PC-9 (cell line): ENCODE results near the gene PODXL. TPM values are rescaled to one million over a fixed set of nuclear protein-coding genes. Genes with fewer than 3 reads are reported as not detected.

Experiments
- BruUV-seq: library from RNA; stranded (reverse); fragments of 400-500 nt; replicated peaks from 2 replicates; lab custom pipeline; 2021; lab: Mats Ljungman, UMichigan
- CTCF ChIA-PET: fragments of 300-600 bp; sonication (Branson Sonifier 250); formaldehyde crosslinking; loops from one replicate; lab custom pipeline; 2022; ENCODE audit warnings: antibody characterized with exemption; lab: Charles Lee
- POLR2A ChIA-PET: fragments of 300-600 bp; sonication (Branson Sonifier 250); formaldehyde crosslinking; loops from one replicate; lab custom pipeline; 2022; ENCODE audit warnings: antibody characterized with exemption; ENCODE audit not compliant: unreplicated experiment; lab: Charles Lee
- DNase-seq, 2 experiments: peaks; one replicate each; pipeline versions ENCODE4 v3.0.0 to v3.0.0-alpha.2; 2015 to 2022; ENCODE audit warnings: mixed read lengths in 1 of 2
- H2AFZ ChIP-seq: fragments of 200-600 bp; sonication (generic); 2 replicates; pipeline ENCODE4 v1.8.1; 2017; ENCODE audit warnings: antibody characterized with exemption
- H3F3A ChIP-seq: fragments of 200-600 bp; sonication (generic); 2 replicates; pipeline ENCODE4 v1.8.1; 2017; ENCODE audit warnings: antibody characterized with exemption, mild to moderate bottlenecking, low read depth; ENCODE audit not compliant: insufficient read depth
- H3K27ac ChIP-seq: fragments of 200-600 bp; sonication (generic); 2 replicates; pipeline ENCODE4 v1.6.1; 2016; ENCODE audit warnings: mixed run types
- H3K27me3 ChIP-seq: fragments of 200-600 bp; sonication (generic); 2 replicates; pipeline ENCODE4 v1.6.1; 2016; ENCODE audit warnings: low read depth, mixed run types; ENCODE audit not compliant: insufficient read depth
- H3K36me3 ChIP-seq: fragments of 200-600 bp; sonication (generic); 2 replicates; pipeline ENCODE4 v1.6.1; 2016; ENCODE audit warnings: low read depth, mixed run types
- H3K4me1 ChIP-seq: fragments of 200-600 bp; sonication (generic); replicated peaks from 2 replicates; pipeline ENCODE4 v1.6.1; 2016; ENCODE audit warnings: mixed run types; ENCODE audit not compliant: insufficient read depth
- H3K4me2 ChIP-seq: fragments of 200-600 bp; sonication (generic); 2 replicates; pipeline ENCODE4 v1.6.1; 2017; ENCODE audit warnings: mixed run types
- H3K4me3 ChIP-seq: fragments of 200-600 bp; sonication (generic); 2 replicates; pipeline ENCODE4 v1.6.1; 2016; ENCODE audit warnings: mixed run types
- H3K79me2 ChIP-seq: fragments of 200-600 bp; sonication (generic); 2 replicates; pipeline ENCODE4 v1.6.1; 2017; ENCODE audit warnings: low read depth, mixed run types
- H3K9me2 ChIP-seq: fragments of 200-600 bp; sonication (generic); 2 replicates; pipeline ENCODE4 v1.8.1; 2017; ENCODE audit warnings: mild to moderate bottlenecking; ENCODE audit not compliant: insufficient read depth
- H3K9me3 ChIP-seq: fragments of 200-600 bp; sonication (generic); 2 replicates; pipeline ENCODE4 v1.8.1; 2016; ENCODE audit warnings: low read depth; ENCODE audit not compliant: insufficient read depth
- H4K20me1 ChIP-seq: fragments of 200-600 bp; sonication (generic); 2 replicates; pipeline ENCODE4 v1.8.1; 2017; ENCODE audit not compliant: insufficient read depth
- EZH2 ChIP-seq: fragments of 200-600 bp; sonication (generic); IDR thresholded peaks from 2 replicates; pipeline ENCODE4 v1.8.0; 2017; ENCODE audit warnings: antibody characterized with exemption, low read depth
- intact Hi-C: fragments of 100-400 bp; cut with micrococcal nuclease; formaldehyde crosslinking; loops from one replicate; pipeline ENCODE4 v1.10.0; 2022; ENCODE audit not compliant: unreplicated experiment
- total RNA-seq: library from RNA; stranded (reverse); gene quantifications from 2 replicates; pipeline ENCODE4 v1.2.3, GENCODE V29; 2021
- TF ChIP-seq, protein P1 (sequence below): fragments of 200-600 bp; sonication (generic); conservative IDR thresholded peaks from 2 replicates; pipeline ENCODE4 v1.6.1; 2017; ENCODE audit warnings: mixed run types, antibody characterized with exemption, mild to moderate bottlenecking, moderate library complexity

The PODXL gene
- total RNA-seq, 1 experiment from 2014 or later = 75.3 TPM

DNA sequence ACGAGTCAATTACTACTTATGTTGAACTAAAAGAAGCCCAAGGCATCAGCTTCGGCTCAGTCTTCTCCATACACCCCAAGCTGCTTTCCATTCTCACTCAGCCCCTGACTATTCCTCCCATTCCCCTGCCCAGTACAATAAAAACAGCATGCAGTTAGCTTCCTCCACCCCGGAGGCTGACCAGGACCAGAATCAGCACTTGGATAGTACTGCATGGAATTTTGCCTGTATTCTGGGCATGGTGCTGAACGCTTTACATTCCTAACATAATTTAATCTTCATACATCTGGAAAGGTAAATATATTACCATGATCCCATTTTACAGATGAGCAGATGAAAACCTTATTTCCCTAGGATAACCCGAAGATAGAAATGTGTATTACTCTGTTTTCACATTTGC, 7.5 kb upstream of the PODXL start:
- no peaks in the 10 kb centered on the region for H3K9me2 ChIP-seq
- TF ChIP-seq, protein P1, sequence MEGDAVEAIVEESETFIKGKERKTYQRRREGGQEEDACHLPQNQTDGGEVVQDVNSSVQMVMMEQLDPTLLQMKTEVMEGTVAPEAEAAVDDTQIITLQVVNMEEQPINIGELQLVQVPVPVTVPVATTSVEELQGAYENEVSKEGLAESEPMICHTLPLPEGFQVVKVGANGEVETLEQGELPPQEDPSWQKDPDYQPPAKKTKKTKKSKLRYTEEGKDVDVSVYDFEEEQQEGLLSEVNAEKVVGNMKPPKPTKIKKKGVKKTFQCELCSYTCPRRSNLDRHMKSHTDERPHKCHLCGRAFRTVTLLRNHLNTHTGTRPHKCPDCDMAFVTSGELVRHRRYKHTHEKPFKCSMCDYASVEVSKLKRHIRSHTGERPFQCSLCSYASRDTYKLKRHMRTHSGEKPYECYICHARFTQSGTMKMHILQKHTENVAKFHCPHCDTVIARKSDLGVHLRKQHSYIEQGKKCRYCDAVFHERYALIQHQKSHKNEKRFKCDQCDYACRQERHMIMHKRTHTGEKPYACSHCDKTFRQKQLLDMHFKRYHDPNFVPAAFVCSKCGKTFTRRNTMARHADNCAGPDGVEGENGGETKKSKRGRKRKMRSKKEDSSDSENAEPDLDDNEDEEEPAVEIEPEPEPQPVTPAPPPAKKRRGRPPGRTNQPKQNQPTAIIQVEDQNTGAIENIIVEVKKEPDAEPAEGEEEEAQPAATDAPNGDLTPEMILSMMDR = no peak
- no peak for TF ChIP-seq EZH2
- H3K4me3 ChIP-seq = no peak overlapping the region
- no peak overlapping the region for H3K27ac ChIP-seq
- no peak overlapping the region for H3K4me2 ChIP-seq
- no peaks in the 10 kb centered on the region for H4K20me1 ChIP-seq
- ChIA-PET CTCF (interaction anchor here (0.7 kb wide), 1 partner anchor 10 kb away, joined by 3 read pairs; no protein-coding TSS in a partner anchor), POLR2A (no interaction called here)
- no peaks in the 10 kb centered on the region for H3K36me3 ChIP-seq
- BruUV-seq = no TSS peak
- H3K27me3 ChIP-seq = no peaks in the 10 kb centered on the region
- H3K9me3 ChIP-seq = no peaks in the 10 kb centered on the region
- intact Hi-C loops = no loop called here
- H2AFZ ChIP-seq = no peak overlapping the region
- no peak for DNase-seq
- H3K4me1 ChIP-seq = no peaks in the 10 kb centered on the region
- H3K79me2 ChIP-seq = no peaks in the 10 kb centered on the region
- no peaks in the 10 kb centered on the region for H3F3A ChIP-seq

DNA sequence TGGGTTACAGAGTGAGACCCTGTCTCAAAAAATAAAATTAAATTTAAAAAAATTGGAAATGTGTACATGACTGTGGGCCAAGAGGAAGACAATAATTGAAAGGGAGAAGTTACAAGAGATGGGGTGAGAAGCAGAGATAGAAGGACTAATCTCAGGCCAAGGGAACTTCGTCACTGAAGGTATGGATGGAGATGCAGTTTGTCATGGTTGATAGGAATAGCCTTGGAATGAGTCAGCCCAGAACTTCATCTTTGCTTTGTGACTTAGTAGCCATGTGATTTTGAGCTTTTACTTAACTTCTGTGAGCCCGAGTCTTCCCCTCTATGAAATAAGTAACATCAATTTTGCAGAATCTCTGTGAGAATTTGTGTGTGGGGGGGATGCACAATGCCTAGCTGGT, 6.5 kb upstream of the PODXL start:
- Histone ChIP-seq H3K9me2 (no peaks in the 10 kb centered on the region), H3K27me3 (no peaks in the 10 kb centered on the region), H3K4me3 (no peak overlapping the region), H3K4me1 (no peaks in the 10 kb centered on the region; the same call in 1 of the 2 replicates), H3F3A (no peaks in the 10 kb centered on the region), H3K9me3 (no peaks in the 10 kb centered on the region), H3K36me3 (no peaks in the 10 kb centered on the region), H2AFZ (no peak overlapping the region), H4K20me1 (no peaks in the 10 kb centered on the region), H3K4me2 (no peak overlapping the region), H3K79me2 (no peaks in the 10 kb centered on the region), H3K27ac (no peak overlapping the region)
- no TSS peak for BruUV-seq
- intact Hi-C loops = no loop called here
- TF ChIP-seq, protein P1 = no peak
- TF ChIP-seq EZH2 = no peak
- no peak for DNase-seq
- ChIA-PET POLR2A (no interaction called here), CTCF (no interaction called here)

DNA sequence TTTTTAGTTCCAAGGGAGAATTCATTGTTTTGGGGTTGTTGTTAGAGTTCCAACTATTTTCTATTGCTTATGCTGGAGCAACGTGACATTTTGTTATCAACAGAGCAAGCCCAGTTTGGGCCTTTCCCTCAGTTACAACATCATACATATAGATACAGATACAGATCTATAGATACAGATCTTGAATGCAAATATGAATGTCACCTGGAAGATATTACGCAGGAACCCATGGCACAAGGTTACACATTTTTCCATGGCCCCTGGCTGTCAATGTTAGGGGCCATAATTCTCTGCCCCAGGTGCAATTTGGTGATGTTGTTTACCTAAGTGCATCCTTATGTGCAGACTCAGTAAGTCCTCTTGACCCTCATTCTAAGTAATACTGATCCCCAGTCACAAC, 3.6 kb upstream of the PODXL start:
- Histone ChIP-seq H3K4me1 (peaks cover 11% of the 10 kb centered on the region), H3K9me2 (no peaks in the 10 kb centered on the region), H3K79me2 (peaks cover 12% of the 10 kb centered on the region), H3K36me3 (no peaks in the 10 kb centered on the region), H3K27ac (no peak overlapping the region), H2AFZ (no peak overlapping the region), H3K4me3 (no peak overlapping the region), H3K9me3 (no peaks in the 10 kb centered on the region), H3K4me2 (no peak overlapping the region), H3K27me3 (no peaks in the 10 kb centered on the region), H3F3A (no peaks in the 10 kb centered on the region), H4K20me1 (peaks cover 5% of the 10 kb centered on the region; the same call in 1 of the 2 replicates)
- BruUV-seq = no TSS peak
- TF ChIP-seq, protein P1 = no peak
- TF ChIP-seq EZH2 = no peak
- CTCF ChIA-PET = no interaction called here
- DNase-seq = no peak
- intact Hi-C loops = no loop called here
- POLR2A ChIA-PET = no interaction called here
